Type B pancreatic cell (in vitro differentiated cells): ENCODE measurements around the gene SPAG8. TPM values are rescaled to one million over a fixed set of nuclear protein-coding genes. Genes with fewer than 3 reads are reported as not detected.

Source experiments
- total RNA-seq: library from RNA; stranded (reverse); gene quantifications from 2 replicates; pipeline ENCODE4 v1.2.1, GENCODE V29; 2021; ENCODE audit warnings: low replicate concordance

SPAG8 gene
- total RNA-seq, 1 donor from 2014 or later, result 14.2 TPM

Other genes with a start within 250 kb of the SPAG8 start
- gene TESK1, start 207.0 kb downstream of the SPAG8 start, total RNA-seq, result 30.6 and 42.4 TPM in 2 replicates
- 1.5 and 2.8 TPM in 2 replicates for gene CD72, start 193.8 kb downstream of the SPAG8 start, total RNA-seq
- not detected in 2 replicates for gene SIT1, start 161.3 kb downstream of the SPAG8 start, total RNA-seq
- gene RMRP, start 154.2 kb downstream of the SPAG8 start, total RNA-seq, result 16,039 and 18,328 TPM in 2 replicates
- 15.6 and 17.2 TPM in 2 replicates for gene CCDC107, start 154.0 kb downstream of the SPAG8 start, total RNA-seq
- 7.1 and 14.2 TPM in 2 replicates for gene ARHGEF39, start 147.1 kb downstream of the SPAG8 start, total RNA-seq
- gene CA9, start 138.3 kb downstream of the SPAG8 start, total RNA-seq, result 1.5 TPM in 1 of 2 replicates, not detected in the other
- 17.7 and 241 TPM in 2 replicates for gene TPM2, start 122.3 kb downstream of the SPAG8 start, total RNA-seq
- 136 and 164 TPM in 2 replicates for gene TLN1, start 80.1 kb downstream of the SPAG8 start, total RNA-seq
- 29.1 and 36.4 TPM in 2 replicates for gene CREB3, start 79.6 kb downstream of the SPAG8 start, total RNA-seq
- gene GBA2, start 63.0 kb downstream of the SPAG8 start, total RNA-seq, result 100 and 103 TPM in 2 replicates
- 35.0 and 35.7 TPM in 2 replicates for gene RGP1, start 63.0 kb downstream of the SPAG8 start, total RNA-seq
- not detected in 2 replicates for gene MSMP, start 58.0 kb downstream of the SPAG8 start, total RNA-seq
- 4.2 and 23.3 TPM in 2 replicates for gene NPR2, start 20.7 kb downstream of the SPAG8 start, total RNA-seq
- gene HINT2, start 2.8 kb upstream of the SPAG8 start, total RNA-seq, result 41.7 and 51.1 TPM in 2 replicates
- gene FAM221B, start 16.5 kb upstream of the SPAG8 start, total RNA-seq, result 1.1 TPM in 1 of 2 replicates, not detected in the other
- 13.8 and 27.2 TPM in 2 replicates for gene TMEM8B, start 17.0 kb upstream of the SPAG8 start, total RNA-seq
- not detected in 2 replicates for gene OR13J1, start 58.1 kb upstream of the SPAG8 start, total RNA-seq
- gene HRCT1, start 93.9 kb upstream of the SPAG8 start, total RNA-seq, result 0.40 TPM in 1 of 2 replicates, not detected in the other
- gene SPAAR, start 97.2 kb upstream of the SPAG8 start, total RNA-seq, result not detected in 2 replicates
- not detected in 2 replicates for gene OR2S2, start 145.9 kb upstream of the SPAG8 start, total RNA-seq
- 1.9 and 11.7 TPM in 2 replicates for gene RECK, start 224.7 kb upstream of the SPAG8 start, total RNA-seq